Pancreas (tissue), 10 donors: Measurements from ENCODE around the gene FLRT2. TPM values are rescaled to one million over a fixed set of nuclear protein-coding genes. Genes with fewer than 3 reads are reported as not detected.

Experiments used
- ATAC-seq, 4 donors: fragments of 200-7000 bp; cut with Tn5 transposase; one replicate each; pipeline versions ENCODE4 v1.8.0 to v1.9.1; 2020; ENCODE audit warnings: mild to moderate bottlenecking in 4 of 4, moderate library complexity in 4 of 4
- DNase-seq, 6 donors: peaks; one replicate each; pipeline ENCODE4 v3.0.0-alpha.2; 2020
- FAIRE-seq: peaks from 2 replicates; lab custom pipeline; 2012; peaks lifted over from hg19 to GRCh38; lab: Jason Lieb, UNC
- H3K27ac ChIP-seq, 4 donors: fragments of 200-600 bp; sonication (generic); 1 replicate in 3 of 4; 2 replicates in 1 of 4; pipeline versions ENCODE4 v1.5.0 to v1.8.0; 2020
- H3K27me3 ChIP-seq, 4 donors: fragments of 200-600 bp; one replicate each; pipeline ENCODE4 v1.8.0; 2021
- H3K36me3 ChIP-seq, 3 donors: fragments of 200-600 bp; sonication (generic) in 1 of 3; one replicate each; pipeline versions ENCODE4 v1.5.0 to v1.8.0; 2020 to 2021
- H3K4me1 ChIP-seq, 3 donors: fragments of 200-600 bp; one replicate each; pipeline ENCODE4 v1.8.0; 2021
- H3K4me3 ChIP-seq, 4 donors: fragments of 200-600 bp; sonication (generic) in 2 of 4; one replicate each; pipeline versions ENCODE4 v1.5.0 to v1.8.0; 2020 to 2021
- H3K9me3 ChIP-seq, 4 donors: fragments of 200-600 bp; one replicate each; pipeline ENCODE4 v1.8.0; 2021
- WGBS, 2 donors: extraction: QIAGEN DNeasy Blood & Tissue Kit; methylation state at CpG; one replicate each; pipeline ENCODE4 v1.1.7; 2013; 5-methylcytosine and 5-hydroxymethylcytosine counted together
- intact Hi-C, 3 donors: fragments of 100-400 bp; cut with DNase I; formaldehyde crosslinking; loops; one replicate each; pipeline versions ENCODE4 v1.11.1 to v1.14.2; 2022
- polyA plus RNA-seq, 2 donors: library from polyadenylated mRNA; stranded (reverse); fragments of 200-250 nt; gene quantifications; one replicate each; pipeline ENCODE4 v1.2.3, GENCODE V29; 2013
- total RNA-seq, 6 donors: library from RNA; stranded (reverse); fragmentation: NEBNext Ultra II Directional in 4 of 6; extraction: Animal tissue kit (Norgen Biotek cat#: 25700) in 4 of 6; gene quantifications; one replicate each; pipeline versions ENCODE4 v1.2.1 to v1.2.4, GENCODE V29; 2021 to 2023
- TF ChIP-seq, protein P1 (sequence below), 4 donors: fragments of 200-600 bp; sonication (generic) in 3 of 4; IDR thresholded peaks; one replicate each; pipeline versions ENCODE4 v1.5.0 to v1.8.0; 2021; ENCODE audit warnings: antibody characterized with exemption in 4 of 4
- donor health status: healthy with polysubstance abuse.
- donor health status: DM: no; HTN: no; CAD: no; lungs with moderate emphysema.
- donor health status: DM: no; HTN: no; CAD: no.
- donor health status: control.
- donor health status: control.
- donor health status: Bipolar disorder and iron deficiency.
- donor health status: DM: yes; HTN: yes; CAD: no.
- donor health status: DM: no; HTN: no; CAD: no.
- donor health status: DM: no; HTN: no; CAD: no.
- donor health status: DM: yes; HTN: yes; CAD: no.

The FLRT2 gene
- total and polyA plus RNA-seq, 8 donors: 62.8 to 229 (median 101) TPM

DNA sequence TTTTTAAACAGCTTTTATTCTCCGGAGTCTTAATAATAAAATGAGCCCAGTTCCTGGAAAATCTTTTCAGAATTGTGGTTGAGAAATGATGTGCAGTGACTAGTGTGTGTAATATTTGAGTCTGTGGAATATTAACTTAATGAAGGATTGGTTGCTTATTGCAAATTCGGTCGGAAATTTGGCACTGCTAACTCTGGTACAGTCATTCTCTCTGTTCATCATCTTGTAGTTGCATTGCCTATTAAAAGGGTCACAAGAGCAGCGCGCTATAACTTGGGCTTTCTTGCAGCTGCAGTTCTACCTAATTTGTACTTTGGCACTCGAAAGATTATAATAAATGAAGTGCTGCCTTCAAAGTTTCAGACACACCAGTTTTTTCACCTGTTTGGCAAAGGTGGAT is 146.0 kb downstream of the FLRT2 start:
- H3K4me1 ChIP-seq: no peaks in the 10 kb centered on the region
- H3K4me3 ChIP-seq: no peak overlapping the region
- TF ChIP-seq, protein P1, sequence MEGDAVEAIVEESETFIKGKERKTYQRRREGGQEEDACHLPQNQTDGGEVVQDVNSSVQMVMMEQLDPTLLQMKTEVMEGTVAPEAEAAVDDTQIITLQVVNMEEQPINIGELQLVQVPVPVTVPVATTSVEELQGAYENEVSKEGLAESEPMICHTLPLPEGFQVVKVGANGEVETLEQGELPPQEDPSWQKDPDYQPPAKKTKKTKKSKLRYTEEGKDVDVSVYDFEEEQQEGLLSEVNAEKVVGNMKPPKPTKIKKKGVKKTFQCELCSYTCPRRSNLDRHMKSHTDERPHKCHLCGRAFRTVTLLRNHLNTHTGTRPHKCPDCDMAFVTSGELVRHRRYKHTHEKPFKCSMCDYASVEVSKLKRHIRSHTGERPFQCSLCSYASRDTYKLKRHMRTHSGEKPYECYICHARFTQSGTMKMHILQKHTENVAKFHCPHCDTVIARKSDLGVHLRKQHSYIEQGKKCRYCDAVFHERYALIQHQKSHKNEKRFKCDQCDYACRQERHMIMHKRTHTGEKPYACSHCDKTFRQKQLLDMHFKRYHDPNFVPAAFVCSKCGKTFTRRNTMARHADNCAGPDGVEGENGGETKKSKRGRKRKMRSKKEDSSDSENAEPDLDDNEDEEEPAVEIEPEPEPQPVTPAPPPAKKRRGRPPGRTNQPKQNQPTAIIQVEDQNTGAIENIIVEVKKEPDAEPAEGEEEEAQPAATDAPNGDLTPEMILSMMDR (IDR thresholded peaks at IDR 0.05): no peak
- intact Hi-C loops: no loop called here
- H3K27ac ChIP-seq: no peak overlapping the region
- H3K36me3 ChIP-seq: no peaks in the 10 kb centered on the region
- H3K9me3 ChIP-seq: no peaks in the 10 kb centered on the region
- H3K27me3 ChIP-seq: no peaks in the 10 kb centered on the region
- 63 to 70% methylated on average over 6 of the region's 6 CpGs for WGBS, 2 donors
- DNase-seq (no peak), ATAC-seq (no peak), FAIRE-seq (no peak)

DNA sequence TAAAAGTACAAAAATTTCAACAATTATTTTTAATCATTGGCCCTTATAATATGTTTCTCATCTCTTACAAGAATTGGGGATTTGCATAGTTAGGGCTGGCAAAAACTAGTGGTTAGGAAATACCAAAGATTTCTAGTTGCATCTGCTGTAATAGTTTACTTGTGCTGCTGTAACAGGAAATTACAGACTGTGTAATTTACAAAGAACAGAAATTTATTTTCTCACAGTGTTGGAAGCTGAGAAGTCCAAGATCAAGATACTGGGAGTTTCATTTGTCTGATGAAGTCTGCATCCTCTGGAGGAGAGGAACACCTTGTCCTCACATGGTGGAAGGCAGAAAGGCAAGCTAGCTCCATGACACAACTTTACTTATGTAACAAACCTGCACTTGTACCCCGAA is 157.0 kb downstream of the FLRT2 start:
- no peaks in the 10 kb centered on the region for H3K36me3 ChIP-seq
- DNase-seq (no peak), FAIRE-seq (no peak), ATAC-seq (no peak)
- no peak overlapping the region for H3K27ac ChIP-seq
- WGBS, 2 donors: 33 to 48% methylated on average over 1 of the region's 1 CpG
- no peaks in the 10 kb centered on the region for H3K4me1 ChIP-seq
- no peak overlapping the region for H3K4me3 ChIP-seq
- no peaks in the 10 kb centered on the region for H3K27me3 ChIP-seq
- H3K9me3 ChIP-seq: no peaks in the 10 kb centered on the region
- TF ChIP-seq, protein P1 (IDR thresholded peaks at IDR 0.05): no peak
- intact Hi-C loops: no loop called here

DNA sequence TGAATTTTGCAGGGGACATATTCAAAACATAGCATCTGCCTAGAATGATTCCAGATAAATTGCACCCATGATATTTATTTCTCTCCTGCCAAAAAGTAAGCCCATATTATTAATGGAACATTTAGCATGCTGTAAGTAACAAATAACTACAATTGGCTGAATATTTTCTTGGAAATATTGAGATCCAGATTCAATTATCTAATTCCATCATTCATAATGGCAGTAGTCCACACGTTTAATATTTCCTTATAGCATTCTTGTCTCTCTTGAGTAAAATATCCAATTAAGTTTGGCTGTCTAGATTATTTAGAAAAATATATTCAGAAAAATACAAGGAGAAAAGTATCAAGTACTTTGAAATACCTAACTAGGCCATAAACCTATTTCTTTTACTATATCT is 157.5 kb downstream of the FLRT2 start:
- Histone ChIP-seq H3K36me3 (no peaks in the 10 kb centered on the region), H3K4me1 (no peaks in the 10 kb centered on the region), H3K27me3 (no peaks in the 10 kb centered on the region), H3K4me3 (no peak overlapping the region), H3K27ac (no peak overlapping the region), H3K9me3 (no peaks in the 10 kb centered on the region)
- ATAC-seq: no peak
- intact Hi-C loops: no loop called here
- 38 to 40% methylated on average over 1 of the region's 1 CpG for WGBS, 2 donors
- no peak for DNase-seq
- FAIRE-seq: no peak
- TF ChIP-seq, protein P1 (IDR thresholded peaks at IDR 0.05): no peak

DNA sequence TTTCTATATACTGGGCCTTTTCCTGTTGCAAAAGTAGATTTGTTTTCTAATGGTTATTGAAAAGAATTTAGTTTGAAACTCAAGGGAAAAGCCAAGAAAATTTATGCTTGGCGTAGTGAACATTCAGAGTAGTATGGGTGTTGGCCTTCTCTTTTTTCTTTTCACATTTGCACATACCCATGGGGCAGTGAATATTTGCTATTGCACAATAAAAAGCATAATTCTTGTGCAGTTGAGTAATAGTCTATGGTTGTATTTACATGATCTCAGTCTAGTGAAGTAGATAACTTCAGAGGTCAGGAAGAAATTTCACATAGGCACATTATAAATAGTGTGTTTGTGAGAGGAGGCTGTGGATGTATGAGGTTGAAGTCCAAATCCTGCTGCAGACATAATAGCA is 158.1 kb downstream of the FLRT2 start:
- Histone ChIP-seq H3K4me3 (no peak overlapping the region), H3K4me1 (no peaks in the 10 kb centered on the region), H3K36me3 (no peaks in the 10 kb centered on the region), H3K27ac (no peak overlapping the region), H3K27me3 (no peaks in the 10 kb centered on the region), H3K9me3 (no peaks in the 10 kb centered on the region)
- intact Hi-C loops: no loop called here
- no peak for DNase-seq
- TF ChIP-seq, protein P1 (IDR thresholded peaks at IDR 0.05): no peak
- WGBS, 2 donors: 86 to 95% methylated on average over 1 of the region's 1 CpG
- FAIRE-seq: no peak
- ATAC-seq: peak in 2 of 4 donors; percentile 34 to 58

DNA sequence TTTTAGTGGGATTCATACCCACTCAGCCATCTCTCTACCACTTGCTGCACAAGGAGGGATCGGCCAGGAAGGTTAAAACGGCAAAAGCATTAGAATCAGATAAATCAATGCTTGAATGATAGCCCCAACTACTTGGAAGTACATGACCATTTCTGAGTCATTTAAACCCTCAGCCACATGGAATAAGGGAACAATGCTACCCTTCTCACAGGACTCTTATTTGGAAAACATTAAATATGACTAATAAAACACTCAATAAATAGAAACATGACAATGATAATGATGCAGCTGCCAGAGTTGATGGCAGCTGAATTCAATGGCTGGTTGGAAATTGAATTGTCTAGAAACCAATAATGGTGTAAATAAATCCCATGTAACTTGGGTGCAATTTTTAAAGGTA is 165.4 kb downstream of the FLRT2 start:
- Histone ChIP-seq H3K27me3 (no peaks in the 10 kb centered on the region), H3K9me3 (no peaks in the 10 kb centered on the region), H3K27ac (no peak overlapping the region), H3K4me3 (no peak overlapping the region), H3K4me1 (no peaks in the 10 kb centered on the region), H3K36me3 (no peaks in the 10 kb centered on the region)
- FAIRE-seq (no peak), DNase-seq (no peak), ATAC-seq (no peak)
- 74 to 76% methylated on average over 2 of the region's 2 CpGs for WGBS, 2 donors
- TF ChIP-seq, protein P1 (IDR thresholded peaks at IDR 0.05): no peak
- intact Hi-C loops: no loop called here
